Astrocyte (in vitro differentiated cells and primary cell): ENCODE results near the gene UACA. TPM values are rescaled to one million over a fixed set of nuclear protein-coding genes. Genes with fewer than 3 reads are reported as not detected.

Source experiments
- DNase-seq: peaks from one replicate; pipeline ENCODE4 v3.0.0-alpha.2; 2010; ENCODE audit warnings: low read depth
- FAIRE-seq: peaks from 2 replicates; lab custom pipeline; 2011; peaks lifted over from hg19 to GRCh38; lab: Jason Lieb, UNC
- H2AFZ ChIP-seq: 2 replicates; pipeline ENCODE4 v1.6.0; 2012; ENCODE audit warnings: low read depth, low read length, inconsistent platforms
- H3K27ac ChIP-seq: 2 replicates; pipeline ENCODE4 v1.5.1; 2011; ENCODE audit warnings: low read depth, low read length, inconsistent platforms
- H3K27me3 ChIP-seq: 2 replicates; pipeline ENCODE4 v1.6.0; 2011; ENCODE audit warnings: low read length, inconsistent platforms; ENCODE audit not compliant: insufficient read depth
- H3K36me3 ChIP-seq: 2 replicates; pipeline ENCODE4 v1.5.1; 2011; ENCODE audit warnings: low read length, inconsistent platforms; ENCODE audit not compliant: insufficient read depth
- H3K4me1 ChIP-seq: 2 replicates; pipeline ENCODE4 v1.5.1; 2011; ENCODE audit warnings: low read length, inconsistent platforms; ENCODE audit not compliant: insufficient read depth
- H3K4me2 ChIP-seq: 2 replicates; pipeline ENCODE4 v1.6.0; 2012; ENCODE audit warnings: low read length, inconsistent platforms
- H3K4me3 ChIP-seq: 2 replicates; pipeline ENCODE4 v1.5.1; 2011; ENCODE audit warnings: low read depth, mild to moderate bottlenecking, low read length, inconsistent platforms; ENCODE audit not compliant: insufficient read depth
- H3K79me2 ChIP-seq: 2 replicates; pipeline ENCODE4 v1.6.0; 2012; ENCODE audit warnings: mild to moderate bottlenecking, low read length, inconsistent platforms; ENCODE audit not compliant: insufficient read depth
- H3K9ac ChIP-seq: 2 replicates; pipeline ENCODE4 v1.6.0; 2012; ENCODE audit warnings: mild to moderate bottlenecking, low read length, inconsistent platforms
- H3K9me3 ChIP-seq: 2 replicates; pipeline ENCODE4 v1.5.1; 2012; ENCODE audit warnings: low read depth, mild to moderate bottlenecking, low read length, inconsistent platforms; ENCODE audit not compliant: insufficient read depth
- H4K20me1 ChIP-seq: 2 replicates; pipeline ENCODE4 v1.6.0; 2012; ENCODE audit warnings: low read length, inconsistent platforms; ENCODE audit not compliant: insufficient read depth
- H3K27ac Mint-ChIP-seq: one replicate; pipeline ENCODE4 v1.8.0; 2021; ENCODE audit warnings: mild to moderate bottlenecking, mixed read lengths; ENCODE audit not compliant: unreplicated experiment
- H3K27me3 Mint-ChIP-seq: one replicate; pipeline ENCODE4 v1.8.0; 2021; ENCODE audit warnings: low read depth, mixed read lengths; ENCODE audit not compliant: unreplicated experiment
- H3K36me3 Mint-ChIP-seq: one replicate; pipeline ENCODE4 v1.8.0; 2021; ENCODE audit warnings: low read depth, mixed read lengths; ENCODE audit not compliant: unreplicated experiment
- H3K4me1 Mint-ChIP-seq: one replicate; pipeline ENCODE4 v1.8.0; 2021; ENCODE audit warnings: low read depth, mixed read lengths; ENCODE audit not compliant: unreplicated experiment
- H3K4me3 Mint-ChIP-seq: one replicate; pipeline ENCODE4 v1.8.0; 2021; ENCODE audit warnings: mild to moderate bottlenecking, moderate library complexity, mixed read lengths; ENCODE audit not compliant: unreplicated experiment
- H3K9me3 Mint-ChIP-seq: one replicate; pipeline ENCODE4 v1.8.0; 2021; ENCODE audit warnings: mild to moderate bottlenecking, mixed read lengths; ENCODE audit not compliant: unreplicated experiment
- EZH2 ChIP-seq: IDR thresholded peaks from 2 replicates; pipeline ENCODE4 v1.6.1; 2012; ENCODE audit warnings: mild to moderate bottlenecking, low read length, inconsistent platforms; ENCODE audit not compliant: insufficient read depth
- total RNA-seq: library from RNA; stranded (reverse); gene quantifications from 2 replicates; pipeline ENCODE4 v1.2.1, GENCODE V29; 2021
- TF ChIP-seq, protein P1 (sequence below): IDR thresholded peaks from 2 replicates; pipeline ENCODE4 v1.5.1; 2011; ENCODE audit warnings: low read depth, mild to moderate bottlenecking, inconsistent platforms, low read length, moderate library complexity; ENCODE audit not compliant: insufficient read depth

Gene UACA
- total RNA-seq, 1 donor from 2014 or later, result 168 TPM

DNA sequence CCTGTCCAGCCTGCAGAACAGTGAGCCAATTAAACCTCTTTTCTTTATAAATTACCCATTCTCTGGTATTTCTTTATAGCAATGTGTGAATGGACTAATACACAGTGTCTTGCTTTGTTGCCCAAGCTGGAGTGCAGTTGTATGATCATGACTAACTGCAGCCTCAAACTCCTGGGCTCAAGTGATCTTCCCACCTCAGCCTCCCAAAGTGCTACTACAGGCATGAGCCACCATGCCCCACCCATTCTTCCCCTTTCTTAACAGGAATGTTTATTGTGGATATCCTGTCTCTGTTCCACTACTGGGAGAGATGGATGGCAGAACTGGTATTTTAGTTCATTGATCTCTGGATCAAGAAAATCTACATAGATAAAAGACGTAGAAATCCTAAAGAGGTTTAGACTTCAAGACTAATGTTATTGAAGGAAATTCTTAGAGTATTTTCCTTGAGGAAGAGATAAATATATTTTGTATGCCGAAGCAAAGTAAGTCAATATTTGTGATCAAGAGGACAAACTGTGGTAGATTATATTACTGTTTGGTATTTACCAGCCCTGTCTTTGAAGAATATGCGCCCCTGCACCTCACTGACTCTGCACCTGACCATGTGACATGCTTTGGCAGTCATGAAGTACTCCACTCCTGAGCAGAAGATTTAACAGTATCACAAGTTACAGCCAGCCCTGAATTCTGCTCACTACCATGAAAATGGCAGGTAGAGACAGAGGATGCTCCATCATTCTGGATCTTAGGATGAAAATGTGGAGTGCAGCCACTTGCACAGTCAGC, 42.9 kb downstream of the UACA start:
- peaks cover 91% of the 10 kb centered on the region for H3K79me2 ChIP-seq
- FAIRE-seq, result peak; percentile 26

DNA sequence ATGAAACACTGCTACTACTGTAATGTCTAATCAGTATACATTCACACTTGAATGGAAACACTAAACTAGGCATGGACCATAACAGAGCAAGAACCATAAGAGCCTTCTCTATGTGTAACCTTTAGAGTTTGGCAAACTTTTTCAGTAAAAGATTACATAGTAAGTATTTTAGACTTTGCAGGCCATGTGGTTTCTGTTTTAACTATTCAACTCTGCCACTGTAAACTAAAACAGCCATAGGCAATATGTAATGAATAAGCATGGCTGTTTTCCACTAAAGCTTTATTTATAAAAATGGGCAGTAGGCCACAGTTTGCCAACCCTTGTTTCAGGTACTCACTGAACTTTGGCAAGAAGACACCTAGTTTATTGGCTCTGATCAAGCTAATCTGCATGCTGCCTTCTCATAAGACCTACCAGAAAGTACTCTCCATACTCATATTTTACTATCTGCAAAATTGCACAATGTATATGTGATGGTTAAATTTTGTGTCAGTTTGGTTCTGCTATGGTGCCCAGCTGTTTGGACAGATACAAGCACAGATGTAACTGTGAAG, 46.0 kb downstream of the UACA start:
- no peaks in the 10 kb centered on the region for H3K9me3 Mint-ChIP-seq
- no peak overlapping the region for H3K27ac ChIP-seq
- H3K9me3 ChIP-seq, result no peaks in the 10 kb centered on the region
- no peak for TF ChIP-seq EZH2
- TF ChIP-seq, protein P1, sequence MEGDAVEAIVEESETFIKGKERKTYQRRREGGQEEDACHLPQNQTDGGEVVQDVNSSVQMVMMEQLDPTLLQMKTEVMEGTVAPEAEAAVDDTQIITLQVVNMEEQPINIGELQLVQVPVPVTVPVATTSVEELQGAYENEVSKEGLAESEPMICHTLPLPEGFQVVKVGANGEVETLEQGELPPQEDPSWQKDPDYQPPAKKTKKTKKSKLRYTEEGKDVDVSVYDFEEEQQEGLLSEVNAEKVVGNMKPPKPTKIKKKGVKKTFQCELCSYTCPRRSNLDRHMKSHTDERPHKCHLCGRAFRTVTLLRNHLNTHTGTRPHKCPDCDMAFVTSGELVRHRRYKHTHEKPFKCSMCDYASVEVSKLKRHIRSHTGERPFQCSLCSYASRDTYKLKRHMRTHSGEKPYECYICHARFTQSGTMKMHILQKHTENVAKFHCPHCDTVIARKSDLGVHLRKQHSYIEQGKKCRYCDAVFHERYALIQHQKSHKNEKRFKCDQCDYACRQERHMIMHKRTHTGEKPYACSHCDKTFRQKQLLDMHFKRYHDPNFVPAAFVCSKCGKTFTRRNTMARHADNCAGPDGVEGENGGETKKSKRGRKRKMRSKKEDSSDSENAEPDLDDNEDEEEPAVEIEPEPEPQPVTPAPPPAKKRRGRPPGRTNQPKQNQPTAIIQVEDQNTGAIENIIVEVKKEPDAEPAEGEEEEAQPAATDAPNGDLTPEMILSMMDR, result no peak
- no peak overlapping the region for H3K4me3 ChIP-seq
- peaks cover 88% of the 10 kb centered on the region for H3K79me2 ChIP-seq
- H4K20me1 ChIP-seq, result peaks cover 13% of the 10 kb centered on the region
- H2AFZ ChIP-seq, result no peak overlapping the region
- H3K9ac ChIP-seq, result no peak overlapping the region
- no peak overlapping the region for H3K4me2 ChIP-seq
- FAIRE-seq (no peak), DNase-seq (no peak)
- H3K4me1 Mint-ChIP-seq, result peaks cover 56% of the 10 kb centered on the region
- H3K27ac Mint-ChIP-seq, result peak overlapping the region; percentile 54
- H3K27me3 ChIP-seq, result no peaks in the 10 kb centered on the region
- no peaks in the 10 kb centered on the region for H3K27me3 Mint-ChIP-seq
- H3K4me1 ChIP-seq, result peaks cover 37% of the 10 kb centered on the region
- H3K36me3 ChIP-seq, result peaks cover 5% of the 10 kb centered on the region
- peaks cover 12% of the 10 kb centered on the region for H3K36me3 Mint-ChIP-seq
- H3K4me3 Mint-ChIP-seq, result no peak overlapping the region

More for the DNA sequence above, 42.9 kb downstream of the UACA start:
- H3K4me1 ChIP-seq, result peaks cover 13% of the 10 kb centered on the region
- TF ChIP-seq, protein P1, result no peak
- TF ChIP-seq EZH2, result no peak
- no peak overlapping the region for H2AFZ ChIP-seq
- peaks cover 5% of the 10 kb centered on the region for H3K36me3 ChIP-seq
- H3K27me3 Mint-ChIP-seq, result no peaks in the 10 kb centered on the region
- no peak overlapping the region for H3K9ac ChIP-seq
- no peak overlapping the region for H3K4me3 ChIP-seq
- H3K27me3 ChIP-seq, result no peaks in the 10 kb centered on the region
- H4K20me1 ChIP-seq, result peaks cover 21% of the 10 kb centered on the region
- peaks cover 47% of the 10 kb centered on the region for H3K4me1 Mint-ChIP-seq
- peaks cover 18% of the 10 kb centered on the region for H3K36me3 Mint-ChIP-seq
- no peak overlapping the region for H3K4me2 ChIP-seq
- no peak for DNase-seq
- H3K27ac ChIP-seq, result no peak overlapping the region
- no peaks in the 10 kb centered on the region for H3K9me3 Mint-ChIP-seq
- peak overlapping the region; percentile 20 for H3K4me3 Mint-ChIP-seq
- no peaks in the 10 kb centered on the region for H3K9me3 ChIP-seq
- no peak overlapping the region for H3K27ac Mint-ChIP-seq
